HepG2 (cell line): Measurements from ENCODE around the gene CYYR1.

ENCODE experiments used
- ZBTB46 ChIP-seq: sonication (generic); formaldehyde crosslinking; IDR thresholded peaks from 2 replicates; pipeline ENCODE4 v1.4.0; 2020; ENCODE audit warnings: mild to moderate bottlenecking, missing genetic modification reagents, borderline replicate concordance
- ZNF432 ChIP-seq: sonication (generic); formaldehyde crosslinking; IDR thresholded peaks from 2 replicates; pipeline ENCODE4 v1.5.0; 2020; ENCODE audit warnings: missing genetic modification reagents, mild to moderate bottlenecking, borderline replicate concordance

- TF ChIP-seq ZNF432 (CRISPR knock-in tag) (no peak), ZBTB46 (CRISPR knock-in tag) (no peak)
Measured at GRCh38 chr21:26423511-26423910, 149.6 kb downstream of the CYYR1 start.
